GM21515 (cell line): ENCODE results near the gene BTBD9.
"Not testable (repeated sequence)": the region's sequence is repeated elsewhere in the genome, so short reads cannot be mapped to it uniquely, and the experiment has no call there.

Experiments used
- ATAC-seq: cut with Tn5 transposase; IDR thresholded peaks from one replicate; pipeline ENCODE4 v1.9.1; 2021; ENCODE audit not compliant: unreplicated experiment

The BTBD9 gene

DNA sequence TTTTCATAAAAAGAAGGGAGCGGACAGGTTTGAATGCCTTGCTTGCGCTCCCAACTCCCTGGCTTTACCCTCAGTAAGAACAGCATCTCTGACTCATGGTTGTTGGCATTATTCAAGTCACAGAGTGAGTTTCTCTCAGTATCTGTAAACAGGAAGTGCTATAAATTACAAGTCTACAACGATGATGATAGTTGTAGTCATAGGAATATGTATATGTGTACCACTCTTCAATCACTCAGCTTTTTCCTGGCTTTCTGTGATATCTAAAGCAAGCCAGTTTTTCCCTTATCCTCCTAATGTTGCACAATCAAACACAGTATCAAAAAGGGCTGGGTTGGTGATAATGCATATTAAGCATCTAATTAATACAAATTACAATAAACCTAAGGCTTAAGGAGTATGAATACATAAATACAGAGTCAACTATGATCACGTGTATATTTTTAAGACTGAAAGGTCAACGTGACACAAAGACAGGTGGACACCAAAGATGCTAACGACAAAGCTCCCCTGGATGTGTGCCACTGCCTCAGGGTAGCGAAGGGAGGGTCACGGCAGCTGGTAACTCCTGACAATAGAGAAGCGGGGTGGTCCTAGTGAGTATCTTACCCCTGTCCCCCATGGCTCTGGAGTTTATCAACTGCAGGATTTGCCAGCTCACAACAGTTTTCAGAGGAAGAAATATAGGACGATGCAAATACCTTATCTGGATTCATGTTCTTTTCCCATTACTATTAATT, 202.8 kb downstream of the BTBD9 start:
- ATAC-seq: no peak

DNA sequence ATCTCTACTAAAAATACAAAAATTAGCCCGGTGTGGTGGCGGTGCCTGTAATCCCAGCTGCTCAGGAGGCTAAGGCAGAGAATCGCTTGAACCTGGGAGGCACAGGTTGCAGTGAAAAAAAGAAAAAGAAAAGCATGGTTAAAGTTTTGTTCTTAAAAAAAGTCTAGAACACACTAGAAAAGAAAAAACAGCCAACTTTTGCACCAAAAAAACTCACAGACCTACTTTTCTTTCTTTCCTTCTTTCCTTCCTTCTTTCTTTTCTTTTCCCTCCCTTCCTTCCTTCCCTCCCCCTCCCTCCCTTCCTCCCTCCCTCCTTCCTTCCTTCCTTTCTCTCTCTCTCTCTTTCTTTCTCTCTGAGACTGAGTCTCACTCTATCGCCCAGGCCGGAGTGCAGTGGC, 204.4 kb downstream of the BTBD9 start:
- no peak for ATAC-seq

DNA sequence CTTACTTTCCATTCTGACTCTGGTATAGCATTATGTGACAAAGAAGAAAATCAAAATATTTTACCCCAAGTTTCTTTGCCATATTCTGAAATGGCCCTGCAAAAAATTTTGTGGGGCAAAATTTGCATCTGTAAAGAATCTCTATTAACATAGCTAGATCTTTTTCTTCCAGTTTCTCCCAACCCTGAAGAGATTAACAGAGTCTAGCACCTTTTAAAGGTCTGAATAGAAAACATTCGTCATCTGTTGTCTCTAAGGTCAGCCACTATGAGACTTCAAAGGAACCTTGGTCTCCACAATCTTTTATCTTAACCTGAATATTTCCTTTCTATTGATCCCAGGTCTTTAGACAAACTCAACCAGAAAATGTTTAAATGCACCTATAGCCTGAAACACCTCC, 205.7 kb downstream of the BTBD9 start:
- ATAC-seq: no peak

DNA sequence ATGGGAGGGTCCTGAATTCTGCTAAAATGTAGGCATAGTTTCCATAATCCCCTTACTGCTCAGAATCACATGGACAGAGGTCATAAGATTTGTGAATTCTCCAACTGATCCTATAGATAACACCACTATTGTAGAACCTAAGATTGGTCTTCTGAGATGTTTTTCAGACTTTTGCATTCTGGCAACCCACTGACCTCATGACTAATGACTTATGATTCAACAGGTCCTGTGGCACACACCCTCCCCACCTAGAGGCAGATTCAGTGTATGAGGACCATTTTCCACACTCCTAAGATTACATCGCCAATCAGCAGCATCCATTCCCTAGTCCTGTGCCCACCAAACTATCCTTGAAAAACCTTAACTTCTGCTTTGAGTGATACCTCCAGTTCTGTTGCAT, 207.2 kb downstream of the BTBD9 start:
- no peak for ATAC-seq

DNA sequence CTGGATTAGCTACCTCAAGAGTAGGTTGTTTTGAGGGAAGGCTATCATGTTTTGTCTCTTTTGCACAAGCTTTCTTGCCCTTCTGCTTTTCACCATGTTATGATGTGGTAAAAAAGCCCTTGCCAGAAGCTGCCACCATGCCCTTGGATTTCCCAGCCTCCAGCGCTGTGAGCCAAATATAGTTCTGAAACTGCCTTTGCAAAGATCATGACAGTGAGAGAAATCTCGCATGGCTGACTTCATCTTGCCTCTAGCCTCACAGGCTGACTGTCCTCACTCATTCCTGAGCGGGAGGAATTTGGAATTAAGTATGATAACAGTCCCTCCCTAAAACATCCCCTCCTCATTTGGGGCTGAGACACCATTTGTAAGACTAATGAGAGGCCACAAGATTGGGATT, 207.7 kb downstream of the BTBD9 start:
- ATAC-seq: no peak

DNA sequence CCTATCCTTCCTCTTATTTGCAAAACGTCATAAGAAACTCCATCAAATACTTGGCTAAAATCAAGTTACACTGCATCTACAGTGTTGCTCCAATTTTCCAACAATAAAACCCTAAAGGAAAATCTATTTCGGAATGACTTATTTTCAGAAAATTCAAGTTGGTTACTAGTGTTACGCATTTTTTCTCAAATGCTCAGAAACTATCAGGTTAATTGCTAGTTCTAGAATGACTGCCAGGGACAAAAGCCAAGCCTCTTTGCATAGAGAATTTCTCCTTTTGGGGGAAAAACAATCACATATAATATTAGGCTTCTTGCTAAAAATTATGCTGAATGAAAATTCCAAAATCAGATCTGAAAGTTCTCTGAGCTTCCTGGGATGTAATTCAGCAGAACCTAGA, 210.2 kb downstream of the BTBD9 start:
- ATAC-seq: no peak

DNA sequence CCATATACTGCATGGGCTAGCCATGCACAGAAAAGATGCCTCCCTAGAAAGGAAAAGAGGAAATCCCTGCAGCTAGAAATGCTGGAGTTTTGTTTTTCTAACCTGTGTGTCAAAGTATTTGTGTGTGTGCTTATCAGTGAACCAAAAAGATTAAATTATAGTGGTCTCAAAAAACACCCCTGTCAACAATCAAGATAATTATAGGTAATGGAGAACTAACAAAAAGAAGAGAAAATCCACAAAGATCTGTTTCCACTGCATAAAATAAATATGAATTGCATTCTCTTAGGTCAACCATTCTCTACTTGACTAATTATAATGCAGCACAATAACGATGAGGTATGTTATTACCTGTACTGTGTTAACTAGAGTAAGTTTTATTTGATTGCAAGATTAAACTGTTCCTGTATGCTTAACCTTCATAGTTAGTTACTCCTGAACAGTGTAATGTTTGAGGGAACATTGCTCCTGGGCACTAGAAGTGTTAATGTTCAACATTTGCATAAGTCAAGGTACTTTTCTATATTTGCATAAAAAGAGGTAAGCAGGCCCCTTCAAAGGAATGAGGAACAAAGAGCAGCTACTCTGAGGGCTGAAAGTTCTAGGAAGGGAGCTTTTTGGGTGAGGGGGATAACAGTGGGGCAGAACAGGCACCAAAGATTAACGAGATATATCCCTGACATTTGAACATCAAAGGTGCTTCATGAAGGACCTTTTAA, 212.1 kb downstream of the BTBD9 start:
- no peak for ATAC-seq

DNA sequence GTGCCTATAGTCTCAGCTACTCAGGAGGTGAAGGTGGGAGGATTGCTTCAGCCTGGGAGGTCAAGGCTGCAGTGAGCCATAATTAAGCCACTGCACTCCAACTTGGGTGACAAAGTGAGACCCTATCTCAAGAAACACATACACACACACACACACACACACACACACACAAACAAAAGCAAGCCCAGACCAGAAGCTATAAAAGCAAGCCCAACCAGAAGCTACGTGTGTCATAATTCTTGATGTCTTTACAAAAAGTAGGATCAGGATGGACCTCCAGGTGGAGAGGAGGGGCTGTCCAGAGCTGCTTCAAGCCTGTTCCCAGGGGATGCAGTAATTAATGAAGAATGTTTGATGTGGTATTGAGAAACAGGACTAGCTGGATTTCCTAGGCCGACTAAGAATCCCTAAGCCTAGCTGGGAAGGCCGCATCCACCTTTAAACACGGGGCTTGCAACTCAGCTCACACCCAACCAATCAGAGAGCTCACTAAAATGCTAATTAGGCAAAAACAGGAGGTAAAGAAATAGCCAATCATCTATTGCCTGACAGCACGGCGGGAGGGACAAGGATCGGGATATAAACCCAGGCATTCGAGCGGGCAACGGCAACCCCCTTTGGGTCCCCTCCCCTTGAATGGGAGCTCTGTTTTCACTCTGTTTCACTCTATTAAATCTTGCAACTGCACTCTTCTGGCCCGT, 213.8 kb downstream of the BTBD9 start:
- ATAC-seq: not testable (repeated sequence)

DNA sequence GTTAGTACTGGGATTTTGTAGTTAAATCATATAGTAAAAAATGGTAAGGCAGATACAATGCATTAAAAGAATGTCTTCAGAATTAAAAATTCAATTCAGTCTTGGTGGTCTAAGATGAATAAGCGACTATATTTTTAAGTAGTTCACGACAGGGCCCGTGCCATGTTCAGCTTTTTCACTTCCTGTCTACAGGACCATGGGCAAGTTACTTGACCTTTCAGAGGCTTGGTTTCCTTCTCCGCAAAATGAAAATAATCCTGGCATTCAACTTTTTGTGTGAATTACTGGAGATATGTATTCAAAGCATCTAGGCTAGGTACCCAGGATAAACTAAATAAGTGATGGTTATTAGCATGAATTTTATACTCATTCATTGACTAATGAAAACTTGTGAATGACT, 216.0 kb downstream of the BTBD9 start:
- no peak for ATAC-seq

DNA sequence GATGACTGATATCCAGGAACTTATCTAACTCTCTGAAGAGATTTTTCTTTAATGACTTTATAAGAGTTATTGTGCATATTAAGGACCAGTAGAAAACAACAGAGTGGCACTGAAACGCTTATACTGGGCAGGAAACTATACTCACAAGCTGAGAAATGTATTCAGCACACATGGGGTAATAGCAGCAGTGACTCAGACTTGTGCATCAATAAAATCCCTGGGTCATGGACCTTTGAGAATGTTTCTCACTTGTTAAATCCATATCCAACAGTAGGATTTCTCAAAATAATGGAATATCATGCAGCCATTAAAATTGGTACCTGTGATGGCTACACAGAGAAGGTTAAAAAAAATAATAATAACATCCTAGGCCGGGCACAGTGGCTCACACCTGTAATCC, 219.5 kb downstream of the BTBD9 start:
- no peak for ATAC-seq

DNA sequence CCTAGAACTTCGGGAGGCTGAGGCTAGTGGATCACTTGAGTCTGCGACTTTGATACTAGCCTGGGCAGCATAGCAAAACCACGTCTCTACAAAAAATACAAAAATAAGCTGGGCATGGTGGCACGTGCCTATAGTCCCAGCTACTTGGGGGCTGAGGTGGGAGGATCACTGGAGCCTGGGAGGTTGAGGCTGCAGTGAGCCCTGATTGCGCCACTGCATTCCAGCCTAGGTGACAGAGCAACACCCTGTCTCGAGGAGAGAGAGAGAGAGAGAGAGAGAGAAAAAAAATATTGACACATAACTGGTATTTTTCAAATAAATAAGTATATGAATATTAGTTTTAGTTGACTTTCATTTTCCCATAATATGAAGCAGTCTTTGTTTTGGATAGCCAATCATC, 222.2 kb downstream of the BTBD9 start:
- no peak for ATAC-seq

DNA sequence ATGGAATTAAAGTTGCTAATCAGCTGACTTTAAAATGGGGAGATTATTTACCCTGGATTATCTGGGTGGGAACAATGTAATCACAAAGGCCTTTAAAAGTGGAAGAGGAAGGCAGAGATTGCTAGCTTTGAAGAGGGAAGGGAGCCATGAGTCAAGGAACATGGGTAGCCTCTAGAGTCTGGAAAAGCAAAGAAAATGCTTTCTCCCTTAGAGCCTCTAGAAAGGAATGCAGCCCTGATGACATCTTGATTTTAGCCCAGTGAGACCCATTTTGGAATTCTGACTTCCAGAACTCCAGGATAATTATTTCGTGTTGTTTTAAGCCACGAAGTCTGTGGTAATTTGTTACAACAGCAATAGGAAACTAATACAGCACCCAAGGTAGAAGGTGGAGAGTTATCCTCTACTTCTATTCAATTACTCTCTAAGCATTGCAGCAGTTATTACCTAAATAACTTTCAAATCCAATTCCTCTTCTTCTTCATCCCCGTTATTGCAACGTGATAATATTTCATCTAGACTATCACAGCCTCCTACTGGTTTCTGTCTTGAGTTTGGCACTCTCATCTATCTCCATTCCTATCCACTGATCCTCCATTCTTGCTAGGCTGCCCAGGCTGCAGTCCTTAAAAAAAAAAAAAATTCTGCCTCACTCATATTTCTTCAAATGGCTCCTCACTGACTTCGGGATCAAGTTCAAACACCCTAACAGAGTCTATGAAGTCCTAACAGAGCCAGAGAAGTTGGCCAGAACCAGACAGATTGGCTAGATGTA, 224.3 kb downstream of the BTBD9 start:
- no peak for ATAC-seq

DNA sequence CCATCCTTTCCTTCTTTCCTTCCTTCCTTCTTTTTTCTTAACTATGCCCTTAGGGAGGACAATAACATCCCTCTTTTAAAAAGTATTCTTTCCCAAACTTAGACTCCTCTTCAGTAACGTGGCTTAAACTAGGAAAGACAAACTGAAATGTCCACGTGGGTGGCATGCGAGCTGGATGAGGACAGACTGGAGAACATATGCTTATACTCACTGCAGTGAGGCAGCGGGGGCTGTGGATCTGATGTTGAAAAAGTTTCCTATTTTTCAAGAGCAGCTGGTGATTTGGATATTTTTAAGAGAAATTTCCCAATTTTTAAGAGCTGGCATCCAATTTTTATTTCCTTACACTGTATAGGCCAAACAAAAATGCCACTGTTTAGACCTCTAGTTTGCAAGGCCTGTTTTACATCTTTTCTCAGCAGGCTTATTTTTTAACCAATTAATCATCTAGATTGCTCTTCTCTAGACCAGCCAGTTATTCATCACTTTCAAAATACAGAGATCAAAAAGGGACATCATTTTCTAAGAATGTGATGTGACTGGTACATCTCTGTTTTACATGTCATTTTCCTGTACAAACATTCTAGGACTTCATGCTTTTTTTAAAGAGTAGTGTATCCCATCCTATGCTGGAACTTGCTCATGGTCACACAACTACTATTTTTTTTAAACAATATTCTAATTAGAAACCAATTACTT, 226.5 kb downstream of the BTBD9 start:
- ATAC-seq: no peak

DNA sequence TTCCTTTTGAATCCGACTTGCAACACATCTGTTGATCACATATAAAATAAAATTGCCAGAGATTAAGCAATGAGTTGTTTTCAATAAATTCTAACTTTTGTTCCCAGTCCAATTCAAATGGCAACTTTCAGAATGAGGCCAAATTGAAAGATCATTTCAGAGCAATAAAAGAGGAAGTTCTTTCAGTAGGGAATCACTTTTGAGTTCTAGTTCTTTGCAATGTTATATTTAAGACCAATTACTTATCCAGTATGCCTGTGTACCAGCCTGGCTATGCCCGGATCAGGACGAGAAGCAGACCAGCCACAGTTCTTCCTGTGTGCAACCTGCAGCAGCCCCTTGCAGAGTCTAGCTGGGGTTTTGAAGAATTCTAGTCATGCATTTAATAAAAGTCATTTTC, 232.5 kb downstream of the BTBD9 start:
- no peak for ATAC-seq

DNA sequence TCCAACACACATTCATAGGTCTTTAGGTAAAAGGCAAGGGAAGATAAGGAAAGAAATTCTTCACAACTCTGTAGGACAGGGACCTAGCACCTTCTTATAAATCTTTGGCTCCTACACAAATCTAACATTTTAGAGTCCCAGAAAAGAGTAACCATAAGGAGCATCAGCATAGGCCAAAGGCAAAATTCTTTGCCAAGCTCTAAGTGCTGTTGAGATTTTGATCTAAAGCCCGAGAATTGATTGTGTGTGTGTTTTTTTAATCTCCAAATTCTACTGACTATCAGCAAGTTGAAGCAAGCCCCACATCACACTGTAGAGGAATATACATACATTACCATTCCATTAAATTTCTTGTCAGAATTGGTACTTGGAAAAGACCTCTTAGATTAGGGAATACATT, 233.6 kb downstream of the BTBD9 start:
- ATAC-seq: no peak

DNA sequence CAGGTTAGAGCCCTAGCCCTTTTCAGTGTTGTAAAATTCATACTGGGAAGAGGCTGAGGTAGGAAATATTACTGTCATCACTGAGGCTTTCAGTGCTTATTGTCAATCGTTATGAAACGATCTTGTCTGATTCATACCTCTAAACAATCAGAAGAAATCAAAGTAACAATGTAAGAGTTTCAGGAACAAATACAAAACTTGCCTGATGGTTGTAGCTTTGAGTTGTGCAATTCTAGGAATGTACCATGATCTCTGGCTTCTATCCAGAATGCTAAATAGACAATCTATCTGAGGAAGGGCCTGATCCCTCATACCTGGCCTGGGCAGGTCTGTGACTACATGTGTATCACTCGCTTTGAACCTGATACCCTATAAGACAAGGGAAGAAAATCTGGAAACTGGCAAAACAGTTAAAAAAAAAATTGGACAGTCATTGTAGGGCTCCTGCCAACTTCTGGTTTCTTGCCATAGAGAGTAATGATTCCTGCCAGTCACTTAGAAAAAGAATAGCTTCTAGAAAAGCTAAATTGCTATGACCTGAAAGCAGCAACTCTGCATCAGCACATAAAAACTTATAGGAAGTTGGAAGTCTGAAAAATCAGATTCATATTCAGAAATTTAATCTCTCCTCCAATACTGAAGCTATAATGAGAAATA, 234.7 kb downstream of the BTBD9 start:
- no peak for ATAC-seq

DNA sequence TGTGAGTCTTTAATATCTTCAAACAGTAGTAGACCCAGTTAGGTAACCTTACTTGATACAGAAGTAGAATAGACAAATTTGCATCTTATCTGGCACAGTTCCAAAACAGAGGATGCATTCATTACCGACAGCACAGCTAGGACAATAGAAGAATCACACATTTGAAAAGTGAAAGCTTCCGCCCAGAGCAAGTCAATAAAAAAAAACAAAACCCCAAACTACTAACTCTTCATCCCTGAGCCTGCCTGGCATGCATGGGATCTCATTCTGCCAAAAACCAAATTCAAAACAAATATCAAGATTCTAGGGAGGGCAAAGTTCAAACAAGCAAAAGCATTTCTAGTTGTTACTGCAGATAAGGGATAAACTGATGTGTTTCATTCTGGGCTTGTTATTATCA, 235.4 kb downstream of the BTBD9 start:
- ATAC-seq: no peak

DNA sequence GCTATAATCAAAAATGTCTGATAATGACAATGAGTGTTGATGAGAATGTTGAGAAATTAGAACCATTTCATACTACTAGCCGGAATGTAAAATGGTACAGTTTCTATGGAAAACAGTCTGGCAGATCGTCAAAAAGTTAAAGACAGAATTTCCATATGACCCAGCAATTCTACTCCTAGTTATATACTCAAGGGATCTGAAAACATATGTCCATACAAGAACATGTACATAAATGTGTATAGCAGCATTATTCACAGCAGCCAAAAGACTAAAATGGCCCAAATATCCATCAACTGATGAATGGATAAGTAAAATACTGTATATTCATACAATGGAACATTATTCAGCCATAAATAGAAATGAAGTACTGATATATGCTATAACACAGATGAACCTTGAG, 236.2 kb downstream of the BTBD9 start:
- no peak for ATAC-seq

DNA sequence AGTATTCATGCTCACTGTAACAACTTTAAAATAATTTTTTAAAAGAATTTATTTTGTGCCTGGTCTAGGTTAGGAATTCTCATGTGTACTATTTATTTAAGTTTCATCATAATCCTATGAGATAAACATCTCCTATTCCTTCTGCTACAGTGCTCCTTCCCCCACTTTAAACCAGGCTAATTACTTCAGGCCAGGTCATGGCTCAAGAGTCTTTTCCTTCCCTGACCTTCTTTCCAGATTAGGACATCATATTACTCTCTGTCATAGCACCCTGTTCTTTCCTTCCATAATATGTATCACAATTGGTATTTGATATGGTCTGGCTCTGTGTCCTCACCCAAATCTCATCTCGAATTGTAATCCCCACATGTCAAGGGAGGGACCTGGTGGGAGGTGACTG, 239.0 kb downstream of the BTBD9 start:
- no peak for ATAC-seq

DNA sequence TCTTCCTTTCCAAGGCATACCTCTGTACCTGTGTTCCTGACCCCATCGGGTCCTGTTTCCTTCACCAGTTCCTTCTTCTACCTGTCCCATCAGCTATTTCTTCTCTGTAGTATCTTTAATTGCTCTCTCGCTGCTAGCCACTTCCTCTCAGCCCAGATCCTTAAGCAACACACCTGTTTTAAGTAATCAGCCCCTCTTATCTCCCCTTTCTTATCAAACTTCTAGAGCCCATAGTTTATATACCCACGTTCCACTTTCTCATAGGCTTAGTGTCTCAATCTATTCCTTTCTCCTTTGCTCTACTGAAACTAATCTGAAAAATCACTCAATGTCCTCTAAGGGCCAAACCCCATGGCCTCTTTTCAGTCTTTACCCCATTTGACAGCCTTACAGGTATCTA, 239.6 kb downstream of the BTBD9 start:
- no peak for ATAC-seq
